GM19099 (cell line): ENCODE data around the gene RPH3AL.

Experiments
- POLR2A ChIP-seq: IDR thresholded peaks from 3 replicates; pipeline ENCODE4 v1.6.1; 2011; ENCODE audit warnings: low read depth; ENCODE audit not compliant: insufficient read length; ENCODE audit errors: extremely low read depth

RPH3AL gene

DNA sequence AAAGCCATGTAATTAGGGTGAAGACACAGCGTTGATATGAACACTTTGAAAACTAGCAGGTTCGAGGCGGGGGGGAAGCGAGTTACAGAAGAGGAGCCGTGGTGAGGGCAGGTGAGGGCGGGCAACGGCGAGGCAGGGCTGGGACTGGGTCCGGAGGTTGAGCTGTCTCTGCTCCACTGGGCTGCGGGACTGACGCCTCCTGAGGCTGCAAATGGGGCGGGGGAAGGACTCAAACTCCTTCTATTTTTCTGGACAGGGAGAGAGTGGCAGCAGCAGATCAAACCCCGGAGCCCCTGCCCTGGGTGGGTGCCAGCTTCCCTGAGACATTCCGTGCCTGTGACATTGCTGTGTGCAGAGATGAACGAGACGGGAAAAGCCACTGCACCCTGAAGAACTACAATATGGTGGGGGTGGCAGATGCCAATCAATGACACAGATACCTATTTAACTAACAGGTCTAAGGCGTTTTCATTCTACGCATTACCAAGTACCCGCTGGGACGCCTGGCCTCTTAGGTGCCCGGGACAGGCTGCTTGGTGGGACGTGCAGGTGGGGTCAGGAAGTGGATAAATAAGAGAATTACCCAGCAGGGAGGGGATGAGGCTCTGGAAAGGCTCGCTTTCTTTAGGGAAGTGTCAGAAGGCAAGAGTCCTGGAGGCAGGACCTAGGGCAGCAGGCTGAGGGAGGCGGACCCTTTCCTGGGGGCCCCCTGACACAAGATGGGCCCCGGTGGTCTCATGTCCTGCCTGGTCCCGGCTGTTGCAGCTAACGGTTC, 30.4 kb downstream of the RPH3AL start:
- no peak for TF ChIP-seq POLR2A

GRCh38 chr17:321386-321941, 31.1 kb downstream of the RPH3AL start:
- TF ChIP-seq POLR2A = no peak

DNA sequence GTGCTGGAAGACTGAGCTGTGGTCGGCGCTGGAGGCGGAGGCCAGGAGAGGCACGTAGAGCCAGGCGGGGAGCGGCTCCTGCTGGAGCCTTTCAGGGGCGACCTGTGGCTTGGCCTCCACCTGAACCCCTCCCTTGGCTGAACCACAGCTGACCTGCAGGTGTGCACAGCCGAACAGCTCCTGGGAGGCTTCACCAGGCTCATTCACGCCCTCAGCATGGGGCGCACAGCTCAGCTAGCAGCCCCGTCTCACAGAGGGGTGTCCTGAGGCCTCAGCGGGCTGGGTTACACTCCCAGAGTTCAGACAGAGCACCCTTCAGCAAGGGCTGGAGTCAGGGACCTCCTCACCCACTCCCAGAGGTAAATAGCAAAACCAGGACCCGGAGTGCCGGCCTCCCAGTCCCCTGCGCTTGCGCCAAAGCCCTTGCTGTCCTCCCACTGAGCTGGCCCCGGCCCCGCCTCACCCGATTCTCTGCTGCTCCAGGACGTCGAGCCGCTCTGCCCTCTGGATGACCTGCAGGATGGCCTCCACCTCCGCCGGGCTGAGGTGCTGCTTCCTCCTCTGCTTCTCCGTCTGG, 31.7 kb downstream of the RPH3AL start:
- TF ChIP-seq POLR2A = no peak

GRCh38 chr17:320139-320538, 32.5 kb downstream of the RPH3AL start:
- TF ChIP-seq POLR2A = no peak

GRCh38 chr17:319266-319665, 33.3 kb downstream of the RPH3AL start:
- no peak for TF ChIP-seq POLR2A

DNA sequence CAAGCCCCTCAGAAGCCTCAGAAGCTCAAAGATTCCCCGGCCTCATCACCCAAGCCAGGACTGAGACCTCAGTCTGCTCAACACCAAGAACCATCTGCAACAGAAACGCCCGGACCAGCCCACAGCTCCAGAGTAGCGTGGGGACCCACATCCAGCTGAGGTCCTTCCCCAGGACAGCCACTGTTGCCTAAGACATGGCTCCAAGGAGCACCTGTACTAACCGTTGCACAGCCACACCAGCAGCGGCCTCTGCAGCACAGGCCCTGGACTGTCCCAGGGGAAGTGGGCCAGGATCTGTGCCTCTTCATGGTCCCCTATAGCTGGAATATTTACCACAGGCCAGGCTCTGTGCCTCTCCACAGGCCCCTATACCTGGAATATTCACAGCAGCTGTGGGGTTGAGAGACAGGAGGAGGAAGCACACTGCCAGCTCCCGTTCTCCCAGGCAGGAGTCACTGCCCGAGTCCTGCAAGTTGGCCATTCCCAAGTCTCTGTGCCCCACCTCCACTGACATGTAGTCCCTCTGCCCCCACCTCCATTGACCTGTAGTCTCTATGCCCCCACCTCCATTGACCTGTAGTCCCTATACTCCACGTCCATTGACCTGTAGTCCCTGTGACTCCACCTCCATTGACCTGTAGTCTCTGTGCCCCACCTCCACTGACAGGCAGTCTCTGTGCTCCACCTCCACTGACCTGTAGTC, 38.5 kb downstream of the RPH3AL start:
- TF ChIP-seq POLR2A = no peak

GRCh38 chr17:313231-313630, 39.4 kb downstream of the RPH3AL start:
- TF ChIP-seq POLR2A = no peak

DNA sequence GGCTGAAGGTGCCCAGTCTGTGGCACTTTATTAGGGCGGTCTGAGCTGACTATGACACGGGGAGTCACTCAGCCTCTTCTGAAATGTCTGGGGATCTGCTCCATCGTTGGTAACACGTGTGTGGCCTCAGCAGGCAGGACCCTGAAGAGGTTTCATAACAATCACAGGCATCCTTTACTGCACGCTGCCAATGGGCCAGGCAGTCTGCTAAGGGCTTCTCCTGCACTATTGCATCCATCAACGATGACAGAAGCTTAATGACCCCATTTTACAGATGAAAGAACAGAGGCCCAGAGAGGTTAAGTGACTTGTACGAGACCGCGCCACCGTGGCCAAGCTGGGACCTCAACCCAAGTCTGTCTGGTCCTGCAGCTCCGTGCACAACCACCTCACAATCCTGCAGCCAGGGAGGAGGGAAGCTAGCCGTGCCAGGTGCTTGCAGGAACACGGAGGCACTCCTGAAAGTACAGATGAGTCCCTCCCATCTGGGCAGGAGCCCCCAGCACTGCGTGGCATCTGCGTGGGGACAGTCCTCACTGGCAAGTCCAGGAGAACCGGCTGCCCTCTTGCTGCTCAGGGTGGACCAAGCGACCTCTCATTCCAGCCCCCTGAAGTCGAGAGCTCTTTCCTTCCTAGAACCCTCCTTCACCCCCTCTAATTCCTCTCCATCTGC, 40.0 kb downstream of the RPH3AL start:
- no peak for TF ChIP-seq POLR2A

- no peak for TF ChIP-seq POLR2A
Measured at GRCh38 chr17:311119-311782, 41.4 kb downstream of the RPH3AL start.

- no peak for TF ChIP-seq POLR2A
Measured at GRCh38 chr17:310111-311010, 42.2 kb downstream of the RPH3AL start.

- TF ChIP-seq POLR2A = no peak
Measured at GRCh38 chr17:309361-309888, 43.2 kb downstream of the RPH3AL start.

DNA sequence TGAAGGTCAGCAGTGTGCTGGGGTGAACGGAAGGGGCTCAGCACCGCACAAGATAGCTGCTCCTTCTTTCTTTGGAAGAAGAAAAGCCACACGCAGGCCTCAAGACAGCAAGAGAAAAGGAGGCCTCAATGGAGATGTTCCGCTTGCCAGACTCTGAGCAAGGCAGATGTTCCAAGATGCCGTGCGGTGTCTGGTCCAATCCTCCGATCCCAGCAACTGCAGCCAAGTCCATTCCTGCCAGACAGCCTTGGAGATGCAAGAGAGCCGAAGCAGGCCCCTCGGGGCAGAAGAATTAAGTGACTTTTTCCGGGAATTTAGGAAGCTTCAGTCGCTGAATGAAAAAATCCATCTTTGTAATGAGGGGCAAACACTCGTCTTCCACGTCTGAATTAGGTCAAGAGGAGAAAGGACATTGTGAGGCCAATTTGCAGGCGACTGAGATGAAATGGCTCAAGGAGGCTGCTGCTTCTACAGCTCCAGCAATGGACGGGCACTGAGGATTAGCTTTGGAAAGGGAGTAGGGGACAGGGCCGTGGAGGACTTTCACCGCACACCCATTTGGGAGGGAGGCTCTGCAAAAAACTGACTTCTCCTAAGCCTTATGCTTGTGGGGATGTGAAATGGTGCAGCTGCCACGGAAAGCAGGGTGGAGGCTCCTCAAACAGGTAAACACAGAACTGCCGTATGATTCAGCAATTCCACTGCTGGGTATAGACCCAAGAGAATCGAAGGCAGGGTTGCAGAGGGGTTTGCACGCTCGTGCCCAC, 44.7 kb downstream of the RPH3AL start:
- TF ChIP-seq POLR2A = no peak

DNA sequence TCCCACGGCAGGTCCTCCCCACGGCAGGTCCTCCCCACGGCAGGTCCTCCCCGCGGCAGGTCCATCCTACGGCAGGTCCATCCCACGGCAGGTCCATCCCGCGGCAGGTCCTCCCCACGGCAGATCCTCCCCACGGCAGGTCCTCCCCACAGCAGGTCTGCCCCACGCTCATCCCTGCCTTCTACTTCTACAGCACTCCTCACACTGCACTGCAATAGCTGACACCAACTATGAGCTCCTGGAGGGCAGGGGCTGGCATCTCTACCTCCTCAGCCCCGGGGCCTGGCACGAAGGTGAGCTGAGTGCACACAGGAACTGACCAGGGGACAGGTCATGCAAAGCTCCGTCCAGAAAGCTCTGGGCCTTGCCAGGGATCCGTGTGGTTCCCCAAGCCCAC, 45.3 kb downstream of the RPH3AL start:
- no peak for TF ChIP-seq POLR2A
